Measurements from ENCODE around the gene KASH5.
A peak's percentile ranks its signal among the peaks of the same experiment; 100 is the strongest.

The KASH5 gene

DNA sequence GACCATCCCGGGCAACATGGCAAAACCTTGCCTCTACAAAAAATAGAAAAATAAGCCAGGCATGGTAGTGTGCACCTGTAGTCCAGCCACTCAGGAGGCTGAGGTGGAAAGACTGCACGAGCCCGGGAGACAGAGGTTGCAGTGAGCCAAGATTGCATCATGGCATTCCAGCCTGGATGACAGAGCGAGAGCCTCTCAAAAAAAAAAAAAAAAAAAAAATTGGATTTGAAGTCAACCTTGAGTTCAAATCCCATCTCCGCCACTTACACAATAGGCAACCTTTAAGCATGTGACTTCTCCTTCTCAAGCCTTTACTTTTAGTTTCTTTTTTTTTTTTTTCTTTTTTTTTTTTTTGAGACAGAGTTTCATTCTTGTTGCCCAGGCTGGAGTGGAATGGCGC, 12.0 kb downstream of the KASH5 start:
- no peaks in the 10 kb centered on the region for H3K9me3 Mint-ChIP-seq

GRCh38 chr19:49403404-49404187, 15.5 kb downstream of the KASH5 start:
- ATAC-seq (no peak), DNase-seq (no peak)
- peak overlapping the region in 1 of 2 donors; percentile 55 for H3K27ac Mint-ChIP-seq
- peaks cover 35% of the 10 kb centered on the region for H3K4me1 Mint-ChIP-seq
- no peaks in the 10 kb centered on the region for H3K27me3 Mint-ChIP-seq
- H3K4me3 Mint-ChIP-seq: no peak overlapping the region
- no peaks in the 10 kb centered on the region for H3K9me3 Mint-ChIP-seq

More for the DNA sequence above, 12.0 kb downstream of the KASH5 start:
- H3K4me3 Mint-ChIP-seq: no peak overlapping the region
- DNase-seq (no peak), ATAC-seq (no peak)
- peaks cover 31% of the 10 kb centered on the region for H3K4me1 Mint-ChIP-seq
- no peaks in the 10 kb centered on the region for H3K27me3 Mint-ChIP-seq
- no peak overlapping the region for H3K27ac Mint-ChIP-seq

- DNase-seq (no peak), ATAC-seq (no peak)
- Mint-ChIP-seq H3K27me3 (no peaks in the 10 kb centered on the region), H3K4me1 (peaks cover 53% of the 10 kb centered on the region), H3K9me3 (no peaks in the 10 kb centered on the region), H3K4me3 (no peak overlapping the region), H3K27ac (no peak overlapping the region)
These were observed 19.0 kb downstream of the KASH5 start for GRCh38 chr19:49407079-49407478.

DNA sequence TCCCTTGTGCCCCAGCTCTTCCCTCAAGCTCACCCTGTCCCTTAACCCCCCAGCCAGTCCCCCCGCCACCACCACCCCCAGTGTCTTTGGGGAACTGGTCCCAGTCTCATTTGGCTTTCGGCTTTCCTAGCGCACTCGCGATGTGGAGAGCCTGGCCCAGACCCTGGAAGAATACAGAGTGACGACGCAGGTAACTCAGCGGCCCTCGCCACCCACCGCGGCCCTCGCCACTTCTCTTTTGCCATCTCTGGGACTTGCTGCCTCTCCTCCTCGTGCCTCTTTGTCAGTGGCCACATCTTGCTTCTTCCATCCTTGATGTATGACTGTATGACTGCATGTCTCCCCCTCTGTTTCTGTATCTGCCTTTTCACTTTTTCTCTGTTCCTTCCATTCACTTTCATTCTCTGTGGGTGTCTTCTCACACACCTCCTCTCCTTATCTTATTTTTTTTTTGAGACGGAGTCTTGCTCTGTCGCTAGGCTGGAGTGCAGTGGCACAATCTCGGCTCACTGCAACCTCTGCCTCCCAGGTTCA, 19.5 kb downstream of the KASH5 start:
- Mint-ChIP-seq H3K27ac (no peak overlapping the region), H3K4me1 (peaks cover 55% of the 10 kb centered on the region), H3K27me3 (no peaks in the 10 kb centered on the region), H3K4me3 (no peak overlapping the region), H3K9me3 (no peaks in the 10 kb centered on the region)
- ATAC-seq (no peak), DNase-seq (no peak)

- no peak for ATAC-seq
- H3K4me1 Mint-ChIP-seq: peaks cover 49% of the 10 kb centered on the region
- DNase-seq: no peak
- H3K4me3 Mint-ChIP-seq: peak overlapping the region; percentile 58
- no peaks in the 10 kb centered on the region for H3K27me3 Mint-ChIP-seq
- peak overlapping the region; percentile 90 to 92 for H3K27ac Mint-ChIP-seq
- no peaks in the 10 kb centered on the region for H3K9me3 Mint-ChIP-seq
These were observed 20.9 kb downstream of the KASH5 start for GRCh38 chr19:49408816-49409440.

DNA sequence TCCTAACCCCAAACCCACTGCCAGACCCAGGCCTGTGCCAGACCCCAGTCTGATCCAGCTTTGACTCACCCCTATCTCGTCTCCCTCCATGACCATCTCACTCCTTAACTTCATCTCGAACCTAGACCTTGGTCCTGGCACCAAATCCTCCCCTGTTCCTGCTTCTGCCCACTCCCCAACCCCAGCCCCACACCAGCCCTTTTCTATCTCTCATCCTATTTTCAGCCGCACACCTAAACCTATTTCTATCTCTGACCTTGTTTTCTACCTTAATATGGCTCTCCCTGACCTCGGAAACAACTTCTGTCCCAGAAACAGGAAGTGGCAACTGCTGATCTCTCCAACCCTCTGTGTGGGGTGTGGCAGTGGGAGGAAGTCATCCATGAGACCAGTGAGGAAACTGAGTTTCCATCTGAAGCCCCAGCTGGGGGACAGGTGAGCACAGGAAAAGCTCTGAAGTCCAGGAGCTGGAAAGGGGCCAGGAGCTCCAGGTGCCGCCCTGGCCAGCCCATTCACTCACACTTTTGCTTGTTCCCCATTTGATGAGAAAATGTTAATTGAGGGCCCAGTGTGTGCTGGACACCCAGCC, 21.5 kb downstream of the KASH5 start:
- H3K27me3 Mint-ChIP-seq: no peaks in the 10 kb centered on the region
- peak overlapping the region; percentile 62 to 92 for H3K27ac Mint-ChIP-seq
- H3K4me1 Mint-ChIP-seq: peaks cover 46% of the 10 kb centered on the region
- DNase-seq (no peak), ATAC-seq (peak; percentile 75)
- no peaks in the 10 kb centered on the region for H3K9me3 Mint-ChIP-seq
- H3K4me3 Mint-ChIP-seq: peak overlapping the region; percentile 58

DNA sequence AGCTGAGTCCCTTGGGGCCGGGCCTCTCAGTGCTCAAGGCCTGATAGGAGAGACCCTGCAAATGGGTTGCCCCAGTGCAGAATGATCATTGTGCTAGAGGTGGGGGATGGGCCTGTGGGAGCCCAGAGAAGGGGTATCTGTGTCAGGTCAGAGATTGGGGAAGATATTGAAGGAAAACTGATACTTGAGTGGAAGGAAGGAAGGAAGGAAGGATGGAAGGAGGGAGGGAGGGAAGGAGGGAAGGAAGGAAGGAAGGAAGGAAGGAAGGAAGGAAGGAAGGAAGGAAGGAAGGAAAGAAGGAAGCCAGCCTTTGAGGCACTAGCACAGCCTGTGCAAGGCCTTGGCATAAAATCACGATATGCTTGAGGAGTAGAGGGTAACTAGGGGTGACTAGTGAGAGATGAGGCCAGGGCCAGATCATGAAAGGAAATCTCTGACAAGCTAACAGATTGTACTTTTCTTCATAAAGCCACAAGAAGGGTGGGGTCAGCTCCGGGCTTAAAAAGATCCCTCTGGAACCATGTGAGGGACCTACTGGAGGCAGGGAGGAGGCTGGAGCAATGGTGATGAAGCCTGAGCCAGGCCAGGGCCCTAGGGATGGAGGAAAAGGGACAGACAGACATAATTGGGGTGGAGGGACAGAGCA, 23.8 kb downstream of the KASH5 start:
- Mint-ChIP-seq H3K4me1 (peaks cover 46% of the 10 kb centered on the region), H3K27me3 (peaks cover 3% of the 10 kb centered on the region), H3K27ac (peak overlapping the region in 1 of 2 donors; percentile 16), H3K9me3 (no peaks in the 10 kb centered on the region), H3K4me3 (no peak overlapping the region)
- ATAC-seq (no peak), DNase-seq (no peak)

DNA sequence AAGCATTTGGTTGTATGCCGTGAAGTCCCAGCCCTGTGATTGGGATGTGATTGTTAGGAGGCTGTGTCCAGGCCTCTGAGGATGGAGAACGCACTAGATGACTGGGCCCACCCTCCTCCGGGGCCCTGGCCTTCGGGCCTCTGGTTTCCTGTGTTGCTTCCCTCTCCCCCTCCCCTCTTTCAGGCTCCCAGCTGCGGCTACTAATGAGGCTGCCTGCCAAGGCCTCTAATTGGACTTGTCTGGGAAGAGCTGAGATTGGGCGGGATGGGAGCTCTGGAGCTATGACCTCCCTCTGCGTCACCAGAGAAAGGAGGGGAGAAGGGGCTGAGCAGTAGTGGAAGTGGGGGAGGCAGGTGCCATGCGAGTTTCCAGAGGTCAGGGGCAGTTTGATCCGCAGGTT, 25.3 kb downstream of the KASH5 start:
- H3K9me3 Mint-ChIP-seq: no peaks in the 10 kb centered on the region
- no peak overlapping the region for H3K27ac Mint-ChIP-seq
- DNase-seq (no peak), ATAC-seq (no peak)
- peaks cover 36% of the 10 kb centered on the region for H3K4me1 Mint-ChIP-seq
- H3K27me3 Mint-ChIP-seq: peaks cover 18% of the 10 kb centered on the region
- H3K4me3 Mint-ChIP-seq: no peak overlapping the region

GRCh38 chr19:49414256-49414655, 26.2 kb downstream of the KASH5 start:
- Mint-ChIP-seq H3K4me1 (peaks cover 27% of the 10 kb centered on the region), H3K4me3 (no peak overlapping the region), H3K27me3 (peaks cover 27% of the 10 kb centered on the region), H3K9me3 (no peaks in the 10 kb centered on the region), H3K27ac (no peak overlapping the region)
- DNase-seq: no peak
- ATAC-seq: no peak

DNA sequence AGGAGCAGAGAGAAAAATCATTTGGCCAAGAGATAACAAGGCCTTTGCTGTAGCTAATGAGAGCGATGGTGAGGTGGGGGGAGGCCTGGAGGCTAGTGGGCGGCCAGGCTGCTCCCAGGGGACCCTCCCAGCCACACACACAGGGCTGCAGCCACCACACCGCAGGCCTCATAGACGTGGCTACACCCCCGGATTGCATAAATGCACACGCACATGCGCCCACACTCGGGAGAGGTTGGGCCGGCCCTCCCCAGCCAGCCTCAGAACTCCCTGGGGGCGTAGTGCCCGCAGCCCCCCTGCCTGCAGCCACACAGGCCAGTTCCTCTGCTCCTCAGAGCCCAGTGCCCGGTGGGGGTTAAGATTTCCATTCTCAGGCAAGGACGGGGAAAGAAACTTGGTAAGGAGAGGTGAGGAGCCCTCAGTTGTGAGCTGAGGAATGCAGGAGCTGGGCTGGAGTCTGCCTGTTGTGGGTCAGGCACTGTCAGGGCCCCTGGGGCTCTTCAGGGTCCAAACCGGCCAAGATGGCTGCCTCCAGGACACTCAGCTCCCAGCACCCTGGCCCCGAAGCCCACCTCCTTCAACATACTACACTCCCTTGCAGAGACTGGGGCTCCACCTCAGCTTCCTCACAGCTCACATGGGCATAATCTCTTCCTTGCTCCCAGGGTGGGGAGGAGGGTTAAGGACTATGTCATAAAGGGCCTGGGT, 27.2 kb downstream of the KASH5 start:
- Mint-ChIP-seq H3K27me3 (peaks cover 37% of the 10 kb centered on the region), H3K4me1 (peaks cover 17% of the 10 kb centered on the region), H3K27ac (peak overlapping the region in 1 of 2 donors; percentile 75), H3K4me3 (no peak overlapping the region), H3K9me3 (no peaks in the 10 kb centered on the region)
- ATAC-seq: no peak
- no peak for DNase-seq

DNA sequence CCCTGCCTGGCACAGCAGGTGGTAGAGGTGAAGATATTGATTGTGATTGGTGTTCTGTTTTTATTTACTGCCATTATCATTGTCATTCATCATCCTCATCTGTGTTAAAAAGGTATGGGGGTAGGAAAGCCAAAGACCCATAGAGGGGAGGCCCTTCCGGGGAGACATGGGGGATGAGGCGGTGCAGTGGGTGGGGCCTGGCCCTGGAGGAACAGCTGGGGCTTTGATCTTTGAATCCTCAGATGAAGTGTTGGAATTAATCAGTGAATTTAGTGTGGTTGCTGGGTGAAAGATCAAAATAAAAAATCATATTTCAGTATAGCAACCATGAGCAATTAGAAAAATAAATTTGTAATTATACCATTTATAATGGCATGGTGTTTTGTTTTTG, 27.8 kb downstream of the KASH5 start:
- Mint-ChIP-seq H3K27ac (no peak overlapping the region), H3K4me3 (no peak overlapping the region), H3K4me1 (peaks cover 18% of the 10 kb centered on the region), H3K27me3 (peaks cover 43% of the 10 kb centered on the region), H3K9me3 (no peaks in the 10 kb centered on the region)
- DNase-seq (no peak), ATAC-seq (no peak)

DNA sequence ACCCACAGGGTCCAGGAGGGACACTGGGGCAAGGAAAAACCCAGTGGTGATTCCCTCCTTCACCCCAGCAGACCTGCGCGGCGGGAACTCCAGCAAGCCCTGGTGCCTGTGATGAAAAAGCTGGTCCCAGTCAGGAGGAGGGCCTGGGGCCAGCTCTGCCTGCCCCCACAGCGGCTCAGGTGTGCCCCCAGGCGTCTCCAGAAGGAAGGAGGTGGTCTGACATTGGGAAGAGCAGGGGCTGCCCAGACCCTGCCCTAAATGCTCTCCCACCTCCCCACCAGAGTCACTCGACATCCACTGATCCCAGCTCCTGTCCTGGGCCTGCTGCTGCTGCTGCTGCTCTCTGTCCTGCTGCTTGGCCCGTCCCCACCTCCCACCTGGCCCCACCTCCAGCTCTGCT, 29.0 kb downstream of the KASH5 start:
- H3K4me3 Mint-ChIP-seq: no peak overlapping the region
- no peak overlapping the region for H3K27ac Mint-ChIP-seq
- peaks cover 55% of the 10 kb centered on the region for H3K27me3 Mint-ChIP-seq
- ATAC-seq (no peak), DNase-seq (no peak)
- peaks cover 18% of the 10 kb centered on the region for H3K4me1 Mint-ChIP-seq
- no peaks in the 10 kb centered on the region for H3K9me3 Mint-ChIP-seq

DNA sequence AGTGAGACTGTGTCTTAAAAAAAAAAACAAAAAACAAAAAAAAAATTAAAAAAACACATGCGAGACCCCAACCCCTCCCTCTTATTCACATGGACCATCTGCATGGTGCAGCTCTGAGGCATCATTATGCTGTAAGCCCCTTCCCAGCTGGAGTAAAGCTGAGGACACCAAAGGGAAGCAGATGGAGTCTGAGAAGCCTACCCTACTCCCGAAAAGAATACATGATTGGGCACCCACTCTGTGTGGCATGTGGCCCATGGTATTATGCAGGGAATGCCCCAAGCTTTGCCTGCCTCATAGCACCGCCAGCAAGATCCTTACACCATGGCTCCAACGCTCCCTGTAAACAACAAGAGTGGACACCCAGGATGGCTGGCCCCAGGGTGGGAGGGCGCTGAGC, 30.5 kb downstream of the KASH5 start:
- Mint-ChIP-seq H3K9me3 (no peaks in the 10 kb centered on the region), H3K4me3 (no peak overlapping the region), H3K4me1 (peaks cover 29% of the 10 kb centered on the region), H3K27ac (no peak overlapping the region), H3K27me3 (peaks cover 70% of the 10 kb centered on the region)
- ATAC-seq (no peak), DNase-seq (no peak)

DNA sequence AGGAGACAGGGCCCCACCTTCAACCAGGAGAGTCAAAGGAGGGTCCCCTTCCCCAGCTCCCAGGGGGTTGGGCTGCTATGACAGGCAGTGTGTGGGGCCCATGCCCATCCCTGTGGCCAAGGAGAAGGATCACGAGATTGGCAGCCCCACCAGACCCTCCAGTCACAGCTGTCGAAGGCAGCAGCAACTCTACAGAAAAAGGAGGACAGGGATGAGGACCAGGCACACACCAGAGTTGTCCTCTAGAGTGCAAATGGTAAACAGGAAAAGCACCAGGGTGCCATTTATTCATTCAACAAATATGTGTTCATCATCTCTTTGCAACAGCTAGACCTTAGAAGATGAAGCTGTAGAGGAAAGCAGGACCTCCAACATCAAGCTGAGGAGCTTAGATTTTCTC, 31.1 kb downstream of the KASH5 start:
- H3K27ac Mint-ChIP-seq: no peak overlapping the region

GRCh38 chr19:49420227-49420626, 32.2 kb downstream of the KASH5 start:
- DNase-seq (no peak), ATAC-seq (no peak)
- H3K4me1 Mint-ChIP-seq: peaks cover 43% of the 10 kb centered on the region
- H3K27me3 Mint-ChIP-seq: peaks cover 87% of the 10 kb centered on the region
- H3K27ac Mint-ChIP-seq: no peak overlapping the region
- no peak overlapping the region for H3K4me3 Mint-ChIP-seq
- H3K9me3 Mint-ChIP-seq: no peaks in the 10 kb centered on the region

More for the DNA sequence above, 31.1 kb downstream of the KASH5 start:
- Mint-ChIP-seq H3K4me1 (peaks cover 36% of the 10 kb centered on the region), H3K4me3 (no peak overlapping the region), H3K9me3 (no peaks in the 10 kb centered on the region), H3K27me3 (peaks cover 76% of the 10 kb centered on the region)
- no peak for DNase-seq
- no peak for ATAC-seq

All from stimulated activated naive CD8-positive, alpha-beta T cell treated with anti-CD3 and anti-CD28 coated beads, Interleukin-15, amount 100 ng/mL, for 72 hours (primary cell).